Stomach (tissue), 9 donors: Measurements from ENCODE around the gene IFT27. TPM values are rescaled to one million over a fixed set of nuclear protein-coding genes. Genes with fewer than 3 reads are reported as not detected.

ENCODE experiments used
- DNase-seq, 2 donors: peaks; one replicate each; pipeline versions ENCODE4 v3.0.0 to v3.0.0-alpha.2; 2013 to 2019
- H3K27ac ChIP-seq, 5 donors: fragments of 200-600 bp in 4 of 5; sonication (generic) in 4 of 5; one replicate each; pipeline ENCODE4 v1.5.1; 2013 to 2019; ENCODE audit warnings: mild to moderate bottlenecking in 1 of 5, moderate library complexity in 1 of 5
- H3K27me3 ChIP-seq, 3 donors: fragments of 200-600 bp; sonication (generic); one replicate each; pipeline ENCODE4 v1.5.1; 2017 to 2019; ENCODE audit warnings: mixed run types in 1 of 3
- H3K36me3 ChIP-seq, 4 donors: fragments of 200-600 bp; sonication (generic); 1 replicate in 3 of 4; 2 replicates in 1 of 4; pipeline ENCODE4 v1.5.1; 2016 to 2019
- H3K4me1 ChIP-seq, 4 donors: fragments of 200-600 bp; sonication (generic); one replicate each; pipeline ENCODE4 v1.5.1; 2016 to 2019
- H3K4me3 ChIP-seq, 4 donors: fragments of 200-600 bp; sonication (generic) in 3 of 4; one replicate each; pipeline ENCODE4 v1.5.1; 2016 to 2019; ENCODE audit warnings: mild to moderate bottlenecking in 1 of 4
- H3K9me3 ChIP-seq, 4 donors: fragments of 200-600 bp; sonication (generic); one replicate each; pipeline ENCODE4 v1.5.1; 2016 to 2019
- CTCF ChIP-seq, 7 experiments: fragments of 450-650 bp in 4 of 7; fragments of 200-600 bp in 3 of 7; sonication (generic) in 3 of 7; IDR thresholded peaks; one replicate each; pipeline ENCODE4 v1.5.1; 2016 to 2019; ENCODE audit warnings: antibody characterized with exemption in 7 of 7, control low read depth in 2 of 7, mild to moderate bottlenecking in 1 of 7
- EP300 ChIP-seq: sonication (generic); formaldehyde crosslinking; IDR thresholded peaks from one replicate; pipeline ENCODE4 v1.6.1; 2017; ENCODE audit warnings: antibody characterized with exemption
- POLR2A ChIP-seq, 4 donors: fragments of 450-650 bp; IDR thresholded peaks; one replicate each; pipeline ENCODE4 v1.6.1; 2016; ENCODE audit warnings: antibody characterized with exemption in 4 of 4, control low read depth in 2 of 4, mild to moderate bottlenecking in 1 of 4, moderate library complexity in 1 of 4
- POLR2AphosphoS5 ChIP-seq, 3 donors: sonication (generic); formaldehyde crosslinking; IDR thresholded peaks; one replicate each; pipeline ENCODE4 v1.6.1; 2016; ENCODE audit warnings: antibody characterized with exemption in 3 of 3
- WGBS, 5 donors: extraction: QIAGEN DNeasy Blood & Tissue Kit in 3 of 5; methylation state at CpG; one replicate each; pipeline versions ENCODE4 v1.1.5 to v1.1.7; 2013 to 2018; 5-methylcytosine and 5-hydroxymethylcytosine counted together
- intact Hi-C: fragments of 100-400 bp; cut with DNase I; formaldehyde crosslinking; loops from one replicate; pipeline ENCODE4 v1.15.1; 2023; ENCODE audit warnings: low total_unique reads
- polyA plus RNA-seq, 3 donors: library from polyadenylated mRNA; stranded (reverse); fragments of 200-250 nt; gene quantifications; one replicate each; pipeline ENCODE4 v1.2.3, GENCODE V29; 2013
- total RNA-seq, 5 donors: library from RNA; depleted of rRNA; stranded (reverse); fragments of >200 nt; gene quantifications; one replicate each; pipeline versions ENCODE4 v1.1.0 to v1.2.3, GENCODE V29; 2014 to 2016
- donor health status: healthy with polysubstance abuse.
- donor health status: Bipolar disorder and iron deficiency.
- donor health status: healthy.

The IFT27 gene
- total and polyA plus RNA-seq, 8 donors: 8.2 to 36.1 (median 18.4) TPM

- H3K4me3 ChIP-seq: no peak overlapping the region
- H3K4me1 ChIP-seq: peaks cover 0 to 18% (median 0%) of the 10 kb centered on the region in 4 donors
- intact Hi-C loops: no loop called here
- no peak for TF ChIP-seq POLR2AphosphoS5 (IDR thresholded peaks at IDR 0.05)
- no peak for TF ChIP-seq CTCF (IDR thresholded peaks at IDR 0.05)
- TF ChIP-seq EP300: no peak
- TF ChIP-seq POLR2A (IDR thresholded peaks at IDR 0.05): no peak
- H3K9me3 ChIP-seq: no peaks in the 10 kb centered on the region
- H3K27ac ChIP-seq: no peak overlapping the region
- H3K36me3 ChIP-seq: peaks cover 0 to 54% (median 40%) of the 10 kb centered on the region in 4 donors
- H3K27me3 ChIP-seq: no peaks in the 10 kb centered on the region
- WGBS, 5 donors: 82 to 92% (median 90%) methylated on average over 9 of the region's 9 CpGs
- DNase-seq: no peak
Observed at GRCh38 chr22:36764060-36764459, 11.9 kb downstream of the IFT27 start.

- Histone ChIP-seq H3K9me3 (no peaks in the 10 kb centered on the region), H3K4me3 (no peak overlapping the region), H3K27me3 (no peaks in the 10 kb centered on the region), H3K36me3 (peaks cover 0 to 54% (median 40%) of the 10 kb centered on the region in 4 donors), H3K27ac (no peak overlapping the region), H3K4me1 (peaks cover 0 to 18% (median 0%) of the 10 kb centered on the region in 4 donors)
- WGBS, 5 donors: 78 to 84% (median 81%) methylated on average over 7 to 8 of the region's 8 CpGs
- intact Hi-C loops: no loop called here
- TF ChIP-seq POLR2A (IDR thresholded peaks at IDR 0.05) (no peak), POLR2AphosphoS5 (IDR thresholded peaks at IDR 0.05) (no peak), CTCF (IDR thresholded peaks at IDR 0.05) (no peak), EP300 (no peak)
- DNase-seq: peak in 1 of 2 donors; percentile 32
Observed at GRCh38 chr22:36763576-36763975, 12.3 kb downstream of the IFT27 start.

- Histone ChIP-seq H3K4me1 (peaks cover 0 to 21% (median 0%) of the 10 kb centered on the region in 4 donors), H3K27me3 (no peaks in the 10 kb centered on the region), H3K27ac (peak overlapping the region in 1 of 5 donors; percentile 51), H3K36me3 (peaks cover 0 to 54% (median 39%) of the 10 kb centered on the region in 4 donors), H3K4me3 (no peak overlapping the region), H3K9me3 (no peaks in the 10 kb centered on the region)
- TF ChIP-seq POLR2AphosphoS5 (IDR thresholded peaks at IDR 0.05) (no peak), EP300 (no peak), POLR2A (IDR thresholded peaks at IDR 0.05) (no peak), CTCF (IDR thresholded peaks at IDR 0.05) (no peak)
- DNase-seq: peak in 1 of 2 donors; percentile 74
- intact Hi-C loops: no loop called here
- 69 to 79% (median 76%) methylated on average over 17 of the region's 17 CpGs for WGBS, 5 donors
Observed at GRCh38 chr22:36762687-36763260, 13.1 kb downstream of the IFT27 start.

- H3K36me3 ChIP-seq: peaks cover 0 to 43% (median 31%) of the 10 kb centered on the region in 4 donors
- intact Hi-C loops: no loop called here
- TF ChIP-seq CTCF (IDR thresholded peaks at IDR 0.05) (no peak), EP300 (no peak), POLR2AphosphoS5 (IDR thresholded peaks at IDR 0.05) (no peak), POLR2A (IDR thresholded peaks at IDR 0.05) (no peak)
- H3K27ac ChIP-seq: no peak overlapping the region
- no peaks in the 10 kb centered on the region for H3K9me3 ChIP-seq
- DNase-seq: no peak
- 84 to 92% (median 88%) methylated on average over 10 of the region's 10 CpGs for WGBS, 5 donors
- peaks cover 0 to under 1% (median 0%) of the 10 kb centered on the region in 3 donors for H3K27me3 ChIP-seq
- H3K4me1 ChIP-seq: peaks cover 0 to 26% (median 0%) of the 10 kb centered on the region in 4 donors
- H3K4me3 ChIP-seq: no peak overlapping the region
Observed at GRCh38 chr22:36761553-36762240, 14.2 kb downstream of the IFT27 start.
